B cell (primary cell): ENCODE data around the gene TRPC4AP. TPM values are rescaled to one million over a fixed set of nuclear protein-coding genes. Genes with fewer than 3 reads are reported as not detected.
"Not testable (repeated sequence)": the region's sequence is repeated elsewhere in the genome, so short reads cannot be mapped to it uniquely, and the experiment has no call there.

Source experiments
- ATAC-seq: fragments of 200-7000 bp; cut with Tn5 transposase; one replicate; pipeline ENCODE4 v1.10.0; 2021; ENCODE audit warnings: low read depth, mild to moderate bottlenecking, moderate number of reproducible peaks, moderate library complexity
- CTCF ChIA-PET: fragments of 350-600 bp; sonication (Branson Sonifier 250); formaldehyde crosslinking; loops from one replicate; lab custom pipeline; 2021; ENCODE audit warnings: antibody characterized with exemption, inconsistent platforms; lab: Charles Lee
- POLR2A ChIA-PET: fragments of 350-600 bp; sonication (Branson Sonifier 250); formaldehyde crosslinking; loops from one replicate; lab custom pipeline; 2021; ENCODE audit warnings: antibody characterized with exemption; lab: Charles Lee
- DNase-seq: peaks from one replicate; pipeline ENCODE4 v3.0.0; 2013
- H2AFZ ChIP-seq: 2 replicates; pipeline ENCODE4 v1.6.1; 2012; ENCODE audit warnings: mild to moderate bottlenecking, low read depth, low read length; ENCODE audit not compliant: insufficient read depth, poor library complexity, severe bottlenecking
- H3K27ac ChIP-seq, 2 donors: 1 replicate in 1 of 2; 2 replicates in 1 of 2; pipeline ENCODE4 v1.5.1; 2012 to 2013; ENCODE audit warnings: low read length in 2 of 2, mild to moderate bottlenecking in 2 of 2, moderate library complexity in 1 of 2
- H3K27me3 ChIP-seq, 4 experiments: fragments of 200-600 bp in 1 of 4; sonication (generic) in 1 of 4; replicated peaks in 1 of 4; 1 replicate in 2 of 4; 2 replicates in 2 of 4; pipeline versions ENCODE4 v1.6.1 to v1.7.0; 2013 to 2016; ENCODE audit warnings: low read length in 3 of 4, mild to moderate bottlenecking in 2 of 4, mixed read lengths in 1 of 4, moderate library complexity in 1 of 4; ENCODE audit not compliant: insufficient read depth in 4 of 4, control insufficient read depth in 3 of 4; ENCODE audit errors: control extremely low read depth in 1 of 4
- H3K36me3 ChIP-seq, 2 experiments: replicated peaks in 1 of 2; 1 replicate in 1 of 2; 2 replicates in 1 of 2; pipeline versions ENCODE4 v1.6.1 to v1.7.1; 2013; ENCODE audit warnings: low read length in 1 of 2; ENCODE audit not compliant: insufficient read depth in 2 of 2, control insufficient read depth in 1 of 2; ENCODE audit errors: control extremely low read depth in 1 of 2, extremely low read depth in 1 of 2
- H3K4me1 ChIP-seq, 2 donors: fragments of 200-600 bp in 1 of 2; sonication (generic) in 1 of 2; 1 replicate in 1 of 2; 2 replicates in 1 of 2; pipeline versions ENCODE4 v1.5.1 to v1.6.1; 2013 to 2017; ENCODE audit warnings: low read length in 2 of 2; ENCODE audit not compliant: control insufficient read depth in 2 of 2, insufficient read depth in 2 of 2
- H3K4me2 ChIP-seq: replicated peaks from 2 replicates; pipeline ENCODE3; 2012; ENCODE audit warnings: mild to moderate bottlenecking, low read depth, low read length; ENCODE audit not compliant: poor library complexity, severe bottlenecking
- H3K4me3 ChIP-seq, 5 experiments: fragments of 200-600 bp in 1 of 5; sonication (generic) in 1 of 5; 1 replicate in 3 of 5; 2 replicates in 2 of 5; pipeline versions ENCODE4 v1.5.1 to v1.7.0; 2011 to 2016; ENCODE audit warnings: low read length in 4 of 5, mild to moderate bottlenecking in 4 of 5, low read depth in 2 of 5, control low read depth in 1 of 5, moderate library complexity in 1 of 5; ENCODE audit not compliant: insufficient read depth in 1 of 5; ENCODE audit errors: control extremely low read depth in 1 of 5, extremely low read depth in 1 of 5
- H3K79me2 ChIP-seq: fragments of 200-600 bp; sonication (generic); one replicate; pipeline ENCODE4 v1.6.0; 2016; ENCODE audit warnings: low read length; ENCODE audit not compliant: control insufficient read depth, insufficient read depth
- H3K9ac ChIP-seq: fragments of 200-600 bp; sonication (generic); 2 replicates; pipeline ENCODE4 v1.6.1; 2017; ENCODE audit warnings: mild to moderate bottlenecking, low read length, moderate library complexity
- H3K9me3 ChIP-seq, 3 donors: one replicate each; pipeline versions ENCODE4 v1.6.1 to v1.7.1; 2013; ENCODE audit warnings: low read length in 2 of 3; ENCODE audit not compliant: control insufficient read depth in 2 of 3, insufficient read depth in 1 of 3; ENCODE audit errors: control extremely low read depth in 1 of 3
- H4K20me1 ChIP-seq: 2 replicates; pipeline ENCODE4 v1.6.0; 2012; ENCODE audit warnings: mild to moderate bottlenecking, low read length; ENCODE audit not compliant: insufficient read depth, control insufficient read depth, poor library complexity, severe bottlenecking
- H3K27ac Mint-ChIP-seq: one replicate; pipeline ENCODE4 v1.8.0; 2021; ENCODE audit warnings: mixed read lengths
- H3K27me3 Mint-ChIP-seq: one replicate; pipeline ENCODE4 v1.8.0; 2021; ENCODE audit warnings: mixed read lengths
- H3K4me1 Mint-ChIP-seq: one replicate; pipeline ENCODE4 v1.8.0; 2021; ENCODE audit warnings: mixed read lengths
- H3K4me3 Mint-ChIP-seq: one replicate; pipeline ENCODE4 v1.8.0; 2021; ENCODE audit warnings: mixed read lengths
- H3K9me3 Mint-ChIP-seq: one replicate; pipeline ENCODE4 v1.8.0; 2022; ENCODE audit warnings: mixed read lengths; ENCODE audit not compliant: insufficient read depth
- CTCF ChIP-seq: fragments of 200-600 bp; IDR thresholded peaks from one replicate; pipeline ENCODE4 v1.8.0; 2022; ENCODE audit warnings: antibody characterized with exemption, mild to moderate bottlenecking
- EZH2 ChIP-seq: IDR thresholded peaks from 2 replicates; pipeline ENCODE4 v1.6.1; 2012; ENCODE audit warnings: borderline replicate concordance, low read depth, mild to moderate bottlenecking, moderate library complexity, low read length; ENCODE audit not compliant: insufficient read depth, poor library complexity, severe bottlenecking
- WGBS: methylation state at CpG from one replicate; pipeline ENCODE4 v1.1.5; 2013; ENCODE audit warnings: missing lambda C conversion rate; ENCODE audit not compliant: insufficient coverage; 5-methylcytosine and 5-hydroxymethylcytosine counted together
- intact Hi-C: fragments of 100-400 bp; cut with micrococcal nuclease; formaldehyde crosslinking; loops from one replicate; pipeline ENCODE4 v1.10.0; 2022
- polyA plus RNA-seq: library from polyadenylated mRNA; depleted of rRNA; stranded (reverse); fragments of >200 nt; gene quantifications from 2 replicates; pipeline ENCODE4 v1.2.3, GENCODE V29; 2012
- total RNA-seq, 2 donors: library from RNA; stranded (reverse); fragments of 120-200 nt in 1 of 2; gene quantifications; 1 replicate in 1 of 2; 2 replicates in 1 of 2; pipeline versions ENCODE4 v1.2.3 to v1.2.4, GENCODE V29; 2013 to 2022

The TRPC4AP gene
- total and polyA plus RNA-seq, 2 donors (not counting 1 experiment from before 2014, with no cell fraction given): 62.5 to 73.2 TPM

DNA sequence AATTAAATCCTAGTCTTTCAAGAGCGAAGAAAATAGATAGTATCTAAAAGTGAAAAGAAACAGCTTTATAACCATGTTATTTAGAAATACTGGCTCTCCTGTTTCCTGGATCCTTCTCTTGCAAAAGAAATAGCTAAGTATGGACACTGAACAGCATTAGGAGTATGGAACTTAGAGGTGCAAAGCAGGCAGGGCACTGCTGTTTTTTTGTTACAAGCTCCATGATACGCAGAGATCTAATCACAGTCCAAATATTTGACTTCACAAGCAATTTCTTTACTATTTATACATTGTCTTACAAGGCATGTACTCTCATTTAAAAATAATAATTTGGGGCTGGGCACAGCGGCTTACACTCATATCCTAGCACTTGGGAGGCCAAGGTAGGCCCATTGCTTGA lies 7.6 kb downstream of the TRPC4AP start:
- no peak overlapping the region for H3K27ac ChIP-seq
- no peaks in the 10 kb centered on the region for H3K4me1 ChIP-seq
- Mint-ChIP-seq H3K9me3 (no peaks in the 10 kb centered on the region), H3K27ac (no peak overlapping the region), H3K4me3 (no peak overlapping the region), H3K4me1 (peaks cover 30% of the 10 kb centered on the region), H3K27me3 (no peaks in the 10 kb centered on the region)
- H3K4me3 ChIP-seq: no peak overlapping the region
- peaks cover 0 to 3% of the 10 kb centered on the region in 2 experiments for H3K36me3 ChIP-seq
- DNase-seq (no peak), ATAC-seq (no peak)
- no peaks in the 10 kb centered on the region for H3K27me3 ChIP-seq
- POLR2A ChIA-PET: no interaction called here
- peaks cover 94% of the 10 kb centered on the region for H3K79me2 ChIP-seq
- intact Hi-C loops: no loop called here
- no peak overlapping the region for H3K4me2 ChIP-seq
- peaks cover 66% of the 10 kb centered on the region for H4K20me1 ChIP-seq
- H3K9me3 ChIP-seq: no peaks in the 10 kb centered on the region
- no peak overlapping the region for H2AFZ ChIP-seq
- TF ChIP-seq EZH2 (no peak), CTCF (no peak)
- WGBS: no CpG with 5 or more reads among the region's 3 CpGs
- no peak overlapping the region for H3K9ac ChIP-seq
- CTCF ChIA-PET: interaction anchor here (1.1 to 1.5 kb wide), 2 partner anchors 11 to 20 kb away, joined by 5 to 10 read pairs; no protein-coding TSS in a partner anchor

DNA sequence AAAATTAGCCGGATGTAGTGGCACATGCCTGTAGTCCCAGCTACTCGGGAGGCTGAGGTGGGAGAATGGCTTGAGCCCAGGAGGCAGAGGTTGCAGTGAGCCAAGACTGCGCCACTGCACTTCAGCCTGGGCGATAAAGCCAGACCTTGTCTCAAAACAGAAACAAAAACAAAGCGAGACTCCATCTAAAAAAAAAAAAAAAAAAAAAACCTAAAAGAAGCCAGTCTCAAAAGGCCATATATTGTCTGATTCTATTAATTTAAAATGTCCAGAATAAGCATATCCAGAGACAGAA lies 12.3 kb downstream of the TRPC4AP start:
- POLR2A ChIA-PET, H3K4me1 ChIP-seq, H3K27ac ChIP-seq, DNase-seq, H3K4me3 ChIP-seq, ATAC-seq, H3K27me3 Mint-ChIP-seq, H3K4me2 ChIP-seq, H2AFZ ChIP-seq, H3K4me3 Mint-ChIP-seq, CTCF ChIA-PET, H3K9me3 ChIP-seq, H3K27ac Mint-ChIP-seq, H3K9me3 Mint-ChIP-seq, H3K27me3 ChIP-seq, H3K9ac ChIP-seq, intact Hi-C loops: not testable (repeated sequence)
- peaks cover 71% of the 10 kb centered on the region for H4K20me1 ChIP-seq
- H3K36me3 ChIP-seq: peaks cover 10 to 17% of the 10 kb centered on the region in 2 experiments
- peaks cover 82% of the 10 kb centered on the region for H3K79me2 ChIP-seq
- peaks cover 15% of the 10 kb centered on the region for H3K4me1 Mint-ChIP-seq
- WGBS: no CpG with 5 or more reads among the region's 5 CpGs
